Measurements from ENCODE around the gene SETDB1. TPM values are rescaled to one million over a fixed set of nuclear protein-coding genes. Genes with fewer than 3 reads are reported as not detected.

SETDB1 gene
- total and polyA plus RNA-seq, 2 of the 13 experiments (the other 11 are each of a cell fraction or from before 2014, with no cell fraction given) = 33.1 to 34.6 TPM

- no peak for TF ChIP-seq NONO (IDR thresholded peaks at IDR 0.05)
- TF ChIP-seq NONO (CRISPR knock-in tag; conservative IDR thresholded peaks at IDR 0.05) = peak; percentile 82
- TF ChIP-seq XBP1 (CRISPR knock-in tag; IDR thresholded peaks at IDR 0.05) = no peak; the same call in 1 of the 2 replicates
- 0 out of 2 replicates have a peak, but pooled peaks have one; percentile 33 for TF ChIP-seq ZNF737 (CRISPR knock-in tag; IDR thresholded peaks at IDR 0.05; ENCODE audit: borderline replicate concordance)
- TF ChIP-seq ZNF33B (CRISPR knock-in tag; IDR thresholded peaks at IDR 0.05) = no peak
- no peak for TF ChIP-seq ZSCAN5A (CRISPR knock-in tag; IDR thresholded peaks at IDR 0.05; ENCODE audit: borderline replicate concordance)
- peak; percentile 84 for TF ChIP-seq ADNP (CRISPR knock-in tag; IDR thresholded peaks at IDR 0.05)
- TF ChIP-seq THAP11 (CRISPR knock-in tag; IDR thresholded peaks at IDR 0.05) = peak; percentile 97
- TF ChIP-seq ZNF10 (CRISPR knock-in tag; IDR thresholded peaks at IDR 0.05; ENCODE audit: borderline replicate concordance, low read depth) = no peak
- TF ChIP-seq SRY (CRISPR knock-in tag; IDR thresholded peaks at IDR 0.05) = 0 out of 2 replicates have a peak, but pooled peaks have one; percentile 77
- peak; percentile 87; the same call in 1 of the 2 replicates for TF ChIP-seq EED (CRISPR knock-in tag; IDR thresholded peaks at IDR 0.05)
- TF ChIP-seq ATF7 (IDR thresholded peaks at IDR 0.05) = no peak
- TF ChIP-seq ATF7 (CRISPR knock-in tag; IDR thresholded peaks at IDR 0.05) = no peak
- TF ChIP-seq SPEN (CRISPR knock-in tag; IDR thresholded peaks at IDR 0.05; ENCODE audit: low read depth) = peak; percentile 73
- TF ChIP-seq ZNF205 (CRISPR knock-in tag; IDR thresholded peaks at IDR 0.05) = no peak
- TF ChIP-seq ATAD3A (CRISPR knock-in tag; IDR thresholded peaks at IDR 0.05) = no peak
- no peak for TF ChIP-seq ATF4 (CRISPR knock-in tag; IDR thresholded peaks at IDR 0.05)
- no peak for TF ChIP-seq KDM6A (CRISPR knock-in tag; IDR thresholded peaks at IDR 0.05; ENCODE audit: low read depth)
- no peak for TF ChIP-seq ZNF207 (IDR thresholded peaks at IDR 0.05; ENCODE audit: borderline replicate concordance)
- peak; percentile 31; the same call in 1 of the 2 replicates for TF ChIP-seq HDAC2 (CRISPR knock-in tag; IDR thresholded peaks at IDR 0.05)
- peak; percentile 89; the same call in 1 of the 2 replicates for TF ChIP-seq CSRNP1 (CRISPR knock-in tag; IDR thresholded peaks at IDR 0.05)
- peak; percentile 87; the same call in 1 of the 2 replicates for TF ChIP-seq THAP9 (CRISPR knock-in tag; IDR thresholded peaks at IDR 0.05; ENCODE audit: borderline replicate concordance)
- TF ChIP-seq BRD4 (CRISPR knock-in tag; IDR thresholded peaks at IDR 0.05) = 0 out of 2 replicates have a peak, but pooled peaks have one; percentile 69
- TF ChIP-seq ZNF124 (CRISPR knock-in tag; IDR thresholded peaks at IDR 0.05) = no peak
These were observed 82.4 kb downstream of the SETDB1 start, which contains the start of gene PRUNE1 (continued) for GRCh38 chr1:151008244-151009205.
